Left lung (tissue), 10 donors: ENCODE data around the gene BTRC. TPM values are rescaled to one million over a fixed set of nuclear protein-coding genes. Genes with fewer than 3 reads are reported as not detected.

Source experiments
- ATAC-seq: fragments of 200-7000 bp; cut with Tn5 transposase; one replicate; pipeline ENCODE4 v1.9.1; 2020; ENCODE audit warnings: moderate library complexity
- DNase-seq, 4 donors: peaks; one replicate each; pipeline ENCODE4 v3.0.0-alpha.2; 2013 to 2020
- H3K27ac ChIP-seq, 2 donors: fragments of 200-600 bp; sonication (generic) in 1 of 2; one replicate each; pipeline versions ENCODE4 v1.5.0 to v1.8.0; 2020 to 2021
- H3K27me3 ChIP-seq, 2 donors: fragments of 200-600 bp; sonication (generic) in 1 of 2; one replicate each; pipeline versions ENCODE4 v1.5.0 to v1.8.0; 2020 to 2021
- H3K36me3 ChIP-seq, 2 donors: fragments of 200-600 bp; sonication (generic) in 1 of 2; one replicate each; pipeline versions ENCODE4 v1.5.0 to v1.8.0; 2020 to 2021
- H3K4me1 ChIP-seq, 2 donors: fragments of 200-600 bp; one replicate each; pipeline ENCODE4 v1.8.0; 2021
- H3K4me3 ChIP-seq, 2 donors: fragments of 200-600 bp; sonication (generic) in 1 of 2; one replicate each; pipeline versions ENCODE4 v1.5.0 to v1.8.0; 2020 to 2021; ENCODE audit warnings: mild to moderate bottlenecking in 1 of 2
- H3K9me3 ChIP-seq, 2 donors: fragments of 200-600 bp; sonication (generic) in 1 of 2; one replicate each; pipeline versions ENCODE4 v1.5.0 to v1.8.0; 2020 to 2021
- intact Hi-C, 2 donors: fragments of 100-400 bp; cut with DNase I; formaldehyde crosslinking; loops; one replicate each; pipeline versions ENCODE4 v1.11.2 to v1.14.2; 2022
- polyA plus RNA-seq, 6 donors: library from polyadenylated mRNA; unstranded; fragments of 120-200 nt; gene quantifications; one replicate each; pipeline ENCODE4 v1.2.1, GENCODE V29; 2013; ENCODE audit not compliant: insufficient read length in 6 of 6
- total RNA-seq, 2 donors: library from RNA; stranded (reverse); fragmentation: NEBNext Ultra II Directional; extraction: Animal tissue kit (Norgen Biotek cat#: 25700); gene quantifications; one replicate each; pipeline ENCODE4 v1.2.1, GENCODE V29; 2021
- TF ChIP-seq, protein P1 (sequence below), 2 donors: fragments of 200-600 bp; sonication (generic) in 1 of 2; IDR thresholded peaks; one replicate each; pipeline versions ENCODE4 v1.5.0 to v1.8.0; 2021; ENCODE audit warnings: antibody characterized with exemption in 2 of 2
- donor health status: DM: no; HTN: yes; CAD: no.
- donor health status: DM: no; HTN: no; CAD: no.

BTRC gene
- total and polyA plus RNA-seq, 8 donors, result 16.8 to 28.7 (median 25.1) TPM

DNA sequence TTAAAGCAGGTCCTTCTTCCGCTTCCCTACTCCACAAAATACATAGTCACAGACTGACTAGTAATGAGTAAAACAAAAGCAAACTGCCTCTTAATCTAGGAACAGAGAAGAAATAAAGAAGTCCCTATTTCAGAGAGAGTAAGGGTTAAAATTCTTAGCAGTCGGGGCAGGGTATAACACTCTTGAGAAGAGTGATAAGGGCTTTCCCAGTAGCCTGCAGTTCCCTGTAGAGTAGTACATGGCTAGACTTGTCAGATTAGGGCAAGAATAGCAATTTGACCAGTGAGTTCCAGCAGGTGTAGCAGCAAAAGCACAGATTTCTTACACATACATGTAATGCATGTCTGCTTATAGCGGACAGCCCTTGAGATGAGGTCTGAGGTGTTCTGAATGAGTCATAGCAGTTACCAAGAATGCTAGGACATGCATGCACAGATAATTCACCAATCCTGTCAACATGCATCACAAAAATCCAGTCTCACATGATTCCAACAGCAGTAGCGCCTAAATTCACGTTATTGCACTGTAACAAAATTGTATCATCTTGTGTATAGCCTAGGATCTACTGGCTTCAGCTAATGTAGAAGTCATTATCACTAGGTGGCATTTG, 40.7 kb downstream of the BTRC start:
- H3K27ac ChIP-seq, result no peak overlapping the region
- DNase-seq, result no peak
- TF ChIP-seq, protein P1, sequence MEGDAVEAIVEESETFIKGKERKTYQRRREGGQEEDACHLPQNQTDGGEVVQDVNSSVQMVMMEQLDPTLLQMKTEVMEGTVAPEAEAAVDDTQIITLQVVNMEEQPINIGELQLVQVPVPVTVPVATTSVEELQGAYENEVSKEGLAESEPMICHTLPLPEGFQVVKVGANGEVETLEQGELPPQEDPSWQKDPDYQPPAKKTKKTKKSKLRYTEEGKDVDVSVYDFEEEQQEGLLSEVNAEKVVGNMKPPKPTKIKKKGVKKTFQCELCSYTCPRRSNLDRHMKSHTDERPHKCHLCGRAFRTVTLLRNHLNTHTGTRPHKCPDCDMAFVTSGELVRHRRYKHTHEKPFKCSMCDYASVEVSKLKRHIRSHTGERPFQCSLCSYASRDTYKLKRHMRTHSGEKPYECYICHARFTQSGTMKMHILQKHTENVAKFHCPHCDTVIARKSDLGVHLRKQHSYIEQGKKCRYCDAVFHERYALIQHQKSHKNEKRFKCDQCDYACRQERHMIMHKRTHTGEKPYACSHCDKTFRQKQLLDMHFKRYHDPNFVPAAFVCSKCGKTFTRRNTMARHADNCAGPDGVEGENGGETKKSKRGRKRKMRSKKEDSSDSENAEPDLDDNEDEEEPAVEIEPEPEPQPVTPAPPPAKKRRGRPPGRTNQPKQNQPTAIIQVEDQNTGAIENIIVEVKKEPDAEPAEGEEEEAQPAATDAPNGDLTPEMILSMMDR (IDR thresholded peaks at IDR 0.05), result no peak

DNA sequence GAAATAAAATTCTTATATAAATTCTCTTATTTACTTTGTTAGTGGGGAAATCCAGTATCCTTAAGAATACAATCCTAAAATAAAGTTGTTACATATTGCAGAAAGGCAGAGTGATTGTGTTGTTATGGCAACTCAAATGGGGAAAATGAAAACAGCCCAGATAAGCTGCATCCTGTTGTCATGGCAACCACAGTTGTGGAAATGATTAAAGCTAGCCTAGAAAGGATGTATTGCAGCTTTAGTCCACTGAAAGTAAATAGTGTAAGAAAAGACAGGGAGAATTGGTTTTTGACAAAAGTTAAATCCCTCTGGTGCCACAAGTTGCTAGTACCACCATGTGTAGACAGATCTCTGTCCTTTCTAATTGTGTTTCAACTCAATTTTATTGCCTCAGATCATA, 43.2 kb downstream of the BTRC start:
- DNase-seq (peak in 2 of 4 donors; percentile 61 to 85), ATAC-seq (no peak)
- TF ChIP-seq, protein P1 (IDR thresholded peaks at IDR 0.05), result no peak
- Histone ChIP-seq H3K9me3 (no peaks in the 10 kb centered on the region), H3K27me3 (no peaks in the 10 kb centered on the region), H3K4me1 (no peaks in the 10 kb centered on the region), H3K4me3 (no peak overlapping the region), H3K27ac (no peak overlapping the region), H3K36me3 (no peaks in the 10 kb centered on the region)
- intact Hi-C loops, result no loop called here

More for the DNA sequence above, 40.7 kb downstream of the BTRC start:
- Histone ChIP-seq H3K27me3 (no peaks in the 10 kb centered on the region), H3K4me3 (no peak overlapping the region), H3K4me1 (peaks cover 0 to 4% of the 10 kb centered on the region in 2 donors), H3K36me3 (no peaks in the 10 kb centered on the region), H3K9me3 (no peaks in the 10 kb centered on the region)
- intact Hi-C loops, result no loop called here
- ATAC-seq, result peak; percentile 57

DNA sequence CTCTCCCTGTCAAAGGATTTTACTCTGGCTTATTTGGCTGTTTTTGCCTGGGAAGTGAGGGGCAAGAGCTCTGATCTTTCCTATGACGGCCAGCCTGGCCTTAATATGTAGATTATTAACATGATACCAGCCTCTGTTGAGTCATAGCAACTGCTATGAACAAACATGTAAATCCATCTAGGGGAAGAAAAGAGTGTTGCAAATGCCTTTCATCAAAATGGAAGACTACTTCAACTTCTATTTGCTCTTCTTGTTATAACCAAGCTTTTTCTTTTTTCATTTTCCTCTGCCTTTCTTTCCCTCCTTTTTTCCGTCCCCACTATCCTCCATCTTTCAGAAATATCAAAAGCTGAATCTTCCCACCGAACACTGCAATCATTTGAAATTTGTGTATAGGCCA, 46.6 kb downstream of the BTRC start:
- Histone ChIP-seq H3K4me3 (no peak overlapping the region), H3K9me3 (no peaks in the 10 kb centered on the region), H3K27me3 (no peaks in the 10 kb centered on the region), H3K27ac (no peak overlapping the region), H3K4me1 (no peaks in the 10 kb centered on the region), H3K36me3 (no peaks in the 10 kb centered on the region)
- peak in 2 of 4 donors; percentile 19 to 28 for DNase-seq
- ATAC-seq, result no peak
- intact Hi-C loops, result no loop called here
- TF ChIP-seq, protein P1 (IDR thresholded peaks at IDR 0.05), result no peak

DNA sequence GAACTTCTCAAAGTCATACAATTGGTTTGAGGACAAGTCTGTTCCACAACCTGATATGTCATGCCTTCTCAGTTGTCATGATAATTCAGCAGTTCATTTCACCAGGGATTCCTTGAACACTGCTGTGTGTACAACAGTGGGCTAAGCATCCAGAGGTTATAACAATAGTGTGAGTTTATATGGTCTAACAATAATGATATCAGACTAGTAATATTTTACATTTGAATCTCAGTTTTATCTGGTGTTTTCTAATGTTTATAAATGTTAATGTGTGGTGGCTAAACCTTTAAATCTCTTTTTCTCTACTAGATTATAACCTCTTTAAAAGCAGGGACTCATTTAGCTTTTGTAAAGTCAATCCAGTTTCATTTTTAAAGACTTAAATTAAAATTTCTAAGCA, 48.7 kb downstream of the BTRC start:
- Histone ChIP-seq H3K27ac (no peak overlapping the region), H3K36me3 (peaks cover 0 to 2% of the 10 kb centered on the region in 2 donors), H3K4me1 (no peaks in the 10 kb centered on the region), H3K4me3 (no peak overlapping the region), H3K9me3 (no peaks in the 10 kb centered on the region), H3K27me3 (no peaks in the 10 kb centered on the region)
- DNase-seq, result no peak
- no peak for ATAC-seq
- TF ChIP-seq, protein P1 (IDR thresholded peaks at IDR 0.05), result no peak
- intact Hi-C loops, result no loop called here

DNA sequence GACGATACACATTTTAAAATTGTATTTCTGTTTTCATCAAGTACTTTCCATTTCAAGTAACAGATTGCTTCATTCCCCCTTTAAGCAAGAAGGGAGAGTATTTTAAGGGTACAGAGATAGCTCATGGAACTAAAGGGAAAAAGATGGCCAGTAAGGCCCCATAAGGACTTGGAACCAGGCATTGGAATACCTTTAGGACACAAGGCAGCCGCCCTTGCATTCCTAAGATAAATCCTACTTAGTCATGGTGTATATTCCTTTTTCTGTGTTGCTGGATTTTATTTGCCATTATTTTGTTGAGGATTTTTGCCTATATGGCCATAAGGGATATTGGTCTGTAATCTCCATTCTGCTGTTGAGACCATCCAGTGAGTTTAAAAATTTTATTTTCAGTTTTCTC, 49.2 kb downstream of the BTRC start:
- H3K4me1 ChIP-seq, result no peaks in the 10 kb centered on the region
- ATAC-seq, result no peak
- H3K9me3 ChIP-seq, result no peaks in the 10 kb centered on the region
- TF ChIP-seq, protein P1 (IDR thresholded peaks at IDR 0.05), result no peak
- H3K27me3 ChIP-seq, result no peaks in the 10 kb centered on the region
- no peak overlapping the region for H3K27ac ChIP-seq
- no peak overlapping the region for H3K4me3 ChIP-seq
- H3K36me3 ChIP-seq, result peaks cover 0 to 6% of the 10 kb centered on the region in 2 donors
- no peak for DNase-seq
- intact Hi-C loops, result no loop called here
